Neural progenitor cell (in vitro differentiated cells): ENCODE results near the gene DLX5.

ENCODE experiments used
- CTCF ChIP-seq: fragments of 200-600 bp; sonication (generic); IDR thresholded peaks from 2 replicates; pipeline ENCODE4 v1.5.1; 2017; ENCODE audit warnings: antibody characterized with exemption, mild to moderate bottlenecking
- EZH2 ChIP-seq: fragments of 200-600 bp; sonication (generic); IDR thresholded peaks from 2 replicates; pipeline ENCODE4 v1.6.1; 2017; ENCODE audit warnings: antibody characterized with exemption, mild to moderate bottlenecking, moderate library complexity
- EZH2phosphoT487 ChIP-seq: fragments of 200-600 bp; sonication (generic); IDR thresholded peaks from 2 replicates; pipeline ENCODE4 v1.6.1; 2017; ENCODE audit warnings: antibody characterized with exemption

DNA sequence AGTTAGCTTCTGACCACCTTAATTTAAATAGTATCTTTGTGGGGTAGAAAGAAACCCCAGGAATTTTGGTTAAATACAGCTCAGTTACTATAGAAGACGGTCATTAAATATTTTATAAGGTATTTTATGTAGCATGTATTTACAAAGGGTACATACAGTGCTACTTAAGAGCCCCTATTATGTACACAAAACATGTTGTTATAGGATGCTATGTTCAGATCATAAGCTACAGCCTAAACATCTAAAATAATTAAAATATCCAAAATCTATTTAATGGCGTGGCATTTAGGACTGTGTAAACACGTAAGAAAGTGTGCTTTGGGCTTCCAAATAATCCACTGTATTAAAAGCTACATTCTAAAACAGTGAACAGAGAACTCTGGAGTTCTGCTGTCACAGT is 39.4 kb upstream of the DLX5 start:
- no peak for TF ChIP-seq EZH2
- TF ChIP-seq CTCF: no peak
- TF ChIP-seq EZH2phosphoT487: no peak
